22Rv1 (cell line): Measurements from ENCODE around the gene SRCAP.

ENCODE experiments used
- CTCF ChIP-seq: fragments of 450-650 bp; IDR thresholded peaks from 2 replicates; pipeline ENCODE4 v1.5.1; 2017; ENCODE audit warnings: mild to moderate bottlenecking
- ZFX ChIP-seq: fragments of 450-650 bp; IDR thresholded peaks from 2 replicates; pipeline ENCODE4 v1.6.1; 2017; ENCODE audit warnings: antibody characterized with exemption, borderline replicate concordance

GRCh38 chr16:30771726-30772125 lies 72.8 kb downstream of the SRCAP start:
- TF ChIP-seq CTCF = no peak
- no peak for TF ChIP-seq ZFX
